ENCODE measurements around the gene ZXDC. TPM values are rescaled to one million over a fixed set of nuclear protein-coding genes. Genes with fewer than 3 reads are reported as not detected.

Gene ZXDC
- total RNA-seq, 1 donor from 2014 or later: 39.7 TPM

GRCh38 chr3:126414961-126415660 lies 60.6 kb downstream of the ZXDC start:
- intact Hi-C loops (cut with DNase I): no loop called here

GRCh38 chr3:126414406-126414805 lies 61.3 kb downstream of the ZXDC start:
- peak; percentile 39 for DNase-seq (ENCODE audit: low spot score)
- ATAC-seq: no peak
- intact Hi-C loops (cut with DNase I): no loop called here

More at GRCh38 chr3:126414961-126415660, 60.6 kb downstream of the ZXDC start:
- ATAC-seq: no peak
- peak; percentile 21 for DNase-seq (ENCODE audit: low spot score)

GRCh38 chr3:126413693-126414080 lies 62.0 kb downstream of the ZXDC start:
- intact Hi-C loops (cut with DNase I): no loop called here
- DNase-seq (ENCODE audit: low spot score) (peak; percentile 30), ATAC-seq (no peak)

GRCh38 chr3:126412841-126413692 lies 62.6 kb downstream of the ZXDC start:
- DNase-seq (ENCODE audit: low spot score) (peak; percentile 30), ATAC-seq (no peak)
- intact Hi-C loops (cut with DNase I): no loop called here

- intact Hi-C loops (cut with DNase I): no loop called here
- DNase-seq (ENCODE audit: low spot score) (no peak), ATAC-seq (no peak)
Measured at GRCh38 chr3:126408099-126408498, 67.6 kb downstream of the ZXDC start.

GRCh38 chr3:126407412-126408044 lies 68.2 kb downstream of the ZXDC start:
- DNase-seq (ENCODE audit: low spot score) (no peak), ATAC-seq (no peak)
- intact Hi-C loops (cut with DNase I): no loop called here

- ATAC-seq (no peak), DNase-seq (ENCODE audit: low spot score) (no peak)
- intact Hi-C loops (cut with DNase I): no loop called here
Measured at GRCh38 chr3:126406389-126407296, 69.0 kb downstream of the ZXDC start.

GRCh38 chr3:126402666-126403302 lies 72.9 kb downstream of the ZXDC start:
- no peak for ATAC-seq
- intact Hi-C loops (cut with DNase I): no loop called here
- DNase-seq (ENCODE audit: low spot score): no peak

- ATAC-seq: no peak
Measured at GRCh38 chr3:126402178-126402577, 73.5 kb downstream of the ZXDC start.

GRCh38 chr3:126401611-126402160 lies 74.0 kb downstream of the ZXDC start:
- intact Hi-C loops (cut with DNase I): no loop called here
- no peak for ATAC-seq
- DNase-seq (ENCODE audit: low spot score): no peak

More at GRCh38 chr3:126402178-126402577, 73.5 kb downstream of the ZXDC start:
- DNase-seq (ENCODE audit: low spot score): no peak
- intact Hi-C loops (cut with DNase I): no loop called here

- DNase-seq (ENCODE audit: low spot score) (peak; percentile 13), ATAC-seq (no peak)
- intact Hi-C loops (cut with DNase I): no loop called here
Measured at GRCh38 chr3:126399756-126400155, 75.9 kb downstream of the ZXDC start.

- ATAC-seq (no peak), DNase-seq (ENCODE audit: low spot score) (no peak)
- intact Hi-C loops (cut with DNase I): no loop called here
Measured at GRCh38 chr3:126399351-126399735, 76.3 kb downstream of the ZXDC start.

GRCh38 chr3:126398423-126399350 lies 77.0 kb downstream of the ZXDC start:
- ATAC-seq (no peak), DNase-seq (ENCODE audit: low spot score) (no peak)
- intact Hi-C loops (cut with DNase I): no loop called here

- DNase-seq (ENCODE audit: low spot score): no peak
- no peak for ATAC-seq
- intact Hi-C loops (cut with DNase I): no loop called here
Measured at GRCh38 chr3:126397610-126398422, 77.9 kb downstream of the ZXDC start.

- ATAC-seq: no peak
- intact Hi-C loops (cut with DNase I): no loop called here
- DNase-seq (ENCODE audit: low spot score): no peak
Measured at GRCh38 chr3:126396536-126396935, 79.2 kb downstream of the ZXDC start.

- DNase-seq (ENCODE audit: low spot score) (peak; percentile 44), ATAC-seq (no peak)
- intact Hi-C loops (cut with DNase I): no loop called here
Measured at GRCh38 chr3:126395846-126396513, 79.7 kb downstream of the ZXDC start.

Measured in sciatic nerve (tissue), 2 donors.